ENCODE results near the gene PIAS3.

DNA sequence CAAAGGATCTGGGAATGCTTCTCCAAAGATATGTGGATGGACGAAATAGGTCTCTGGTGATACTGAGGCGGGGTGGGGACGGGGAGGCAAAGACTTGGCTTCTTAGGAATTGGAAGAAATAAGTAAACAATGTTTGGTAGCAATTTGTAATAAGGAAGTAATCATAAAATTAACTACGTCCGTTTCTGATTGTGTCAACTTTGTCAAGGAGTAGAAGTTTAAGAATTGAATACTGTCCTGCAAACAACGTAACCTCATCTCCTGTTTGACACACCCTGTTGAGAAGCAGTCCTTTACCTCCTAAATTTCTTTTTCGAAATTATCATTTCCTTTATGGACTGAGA lies 34.4 kb downstream of the PIAS3 start:
- TF ChIP-seq SUZ12 (IDR thresholded peaks at IDR 0.05; ENCODE audit: extremely low read depth, insufficient read depth, insufficient read length) (no peak), YY1 (IDR thresholded peaks at IDR 0.05; ENCODE audit: insufficient read depth, insufficient read length) (no peak), ZNF274 (IDR thresholded peaks at IDR 0.05; ENCODE audit: low read depth, low read length) (no peak)
